ENCODE data around the gene GMDS. TPM values are rescaled to one million over a fixed set of nuclear protein-coding genes. Genes with fewer than 3 reads are reported as not detected.

The GMDS gene
- total and polyA plus RNA-seq, 7 donors = 2.8 to 6.6 (median 4.7) TPM

DNA sequence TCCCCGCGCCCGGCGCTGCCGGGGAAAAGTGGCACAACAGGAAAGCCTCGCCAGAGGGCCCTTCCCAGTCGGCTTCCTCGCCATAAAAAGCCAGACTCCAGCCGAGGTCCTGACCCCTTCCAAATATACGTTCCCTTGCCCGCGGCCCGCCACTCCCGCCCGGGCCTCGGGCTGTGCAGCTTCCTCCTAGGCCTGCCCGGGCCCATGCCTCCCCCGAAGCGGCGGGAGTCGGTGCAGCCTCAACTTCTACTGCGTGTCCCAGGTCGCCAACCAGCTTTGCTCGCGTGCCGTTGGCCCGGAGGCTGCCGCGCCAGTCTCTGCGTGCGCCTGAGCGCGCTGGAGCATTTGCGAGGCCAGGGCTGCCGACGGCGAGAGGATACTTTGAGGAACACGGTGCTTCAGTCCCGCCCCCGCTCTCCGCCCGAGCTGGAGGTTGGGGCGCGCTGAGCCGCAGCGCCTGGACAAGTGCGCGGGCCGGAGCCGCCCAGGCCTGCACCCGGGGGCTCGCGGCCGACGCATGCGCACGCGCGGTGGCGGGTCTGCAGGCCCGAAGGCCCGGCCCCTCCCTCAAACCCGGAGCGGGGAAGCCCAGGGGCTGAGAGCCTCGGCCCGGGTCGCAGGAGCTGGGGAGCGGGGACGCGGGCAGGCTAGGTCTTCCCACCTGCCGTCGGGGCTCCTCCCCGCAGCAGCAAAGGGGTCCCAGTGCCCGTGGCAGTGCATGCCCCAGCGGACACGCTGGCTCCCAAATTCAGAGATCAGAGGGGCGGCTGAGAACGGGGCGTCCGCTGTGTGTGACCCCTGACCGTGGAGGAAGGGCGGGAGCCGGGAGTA lies 625.5 kb downstream of the GMDS start:
- H3K9me3 ChIP-seq = no peaks in the 10 kb centered on the region
- peaks cover 0 to 87% (median 30%) of the 10 kb centered on the region in 3 donors for H3K27me3 ChIP-seq (ENCODE audit: insufficient read depth in 3 of 3, low read length in 2 of 3)
- 22 to 29% (median 27%) methylated on average over 70 to 83 of the region's 83 CpGs for WGBS, 3 donors
- H3K4me3 ChIP-seq = peak overlapping the region; percentile 53
- TF ChIP-seq, protein P1, sequence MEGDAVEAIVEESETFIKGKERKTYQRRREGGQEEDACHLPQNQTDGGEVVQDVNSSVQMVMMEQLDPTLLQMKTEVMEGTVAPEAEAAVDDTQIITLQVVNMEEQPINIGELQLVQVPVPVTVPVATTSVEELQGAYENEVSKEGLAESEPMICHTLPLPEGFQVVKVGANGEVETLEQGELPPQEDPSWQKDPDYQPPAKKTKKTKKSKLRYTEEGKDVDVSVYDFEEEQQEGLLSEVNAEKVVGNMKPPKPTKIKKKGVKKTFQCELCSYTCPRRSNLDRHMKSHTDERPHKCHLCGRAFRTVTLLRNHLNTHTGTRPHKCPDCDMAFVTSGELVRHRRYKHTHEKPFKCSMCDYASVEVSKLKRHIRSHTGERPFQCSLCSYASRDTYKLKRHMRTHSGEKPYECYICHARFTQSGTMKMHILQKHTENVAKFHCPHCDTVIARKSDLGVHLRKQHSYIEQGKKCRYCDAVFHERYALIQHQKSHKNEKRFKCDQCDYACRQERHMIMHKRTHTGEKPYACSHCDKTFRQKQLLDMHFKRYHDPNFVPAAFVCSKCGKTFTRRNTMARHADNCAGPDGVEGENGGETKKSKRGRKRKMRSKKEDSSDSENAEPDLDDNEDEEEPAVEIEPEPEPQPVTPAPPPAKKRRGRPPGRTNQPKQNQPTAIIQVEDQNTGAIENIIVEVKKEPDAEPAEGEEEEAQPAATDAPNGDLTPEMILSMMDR (IDR thresholded peaks at IDR 0.05) = no peak
- peaks cover 3% of the 10 kb centered on the region for H3K4me1 ChIP-seq
- H3K36me3 ChIP-seq (ENCODE audit: insufficient read depth in 1 of 2, low read depth in 1 of 2) = no peaks in the 10 kb centered on the region
- H3K27ac ChIP-seq = no peak overlapping the region
- DNase-seq = peak in 1 of 2 donors; percentile 56
- intact Hi-C loops (cut with DNase I) = loop anchor here in 1 of 2 donors (5.0 kb wide), 1 partner anchor 67 kb away; no protein-coding TSS in a partner anchor
- ATAC-seq = peak in 1 of 4 donors; percentile 19

DNA sequence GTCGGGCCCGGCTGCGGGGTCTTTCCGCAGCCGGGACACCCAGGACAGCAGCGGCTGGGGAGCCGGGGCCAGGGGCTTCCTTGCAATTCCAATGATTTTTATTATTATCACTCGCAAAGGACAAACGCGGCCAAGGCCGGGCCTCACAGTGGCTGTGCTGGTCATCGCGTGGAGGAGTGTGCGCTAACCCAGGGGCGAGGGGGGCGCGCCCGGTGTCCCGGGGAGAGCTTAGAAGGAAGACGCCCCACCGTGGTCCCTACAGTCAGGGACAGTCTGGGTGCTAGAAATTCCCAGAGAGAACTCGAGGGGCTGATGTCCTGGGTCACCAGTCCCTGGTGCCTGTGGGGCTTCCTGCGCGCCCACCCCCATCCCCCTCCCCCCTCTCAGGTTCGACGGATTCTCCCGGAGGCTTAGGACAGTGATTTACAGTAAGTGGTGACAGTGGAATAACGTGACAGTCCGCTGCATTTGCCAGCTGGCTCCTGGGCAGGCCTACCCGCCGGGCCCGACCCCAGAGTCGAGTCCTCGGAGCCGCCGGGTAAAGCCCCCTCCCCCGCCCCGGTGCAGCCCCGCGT lies 626.2 kb downstream of the GMDS start:
- WGBS, 3 donors = 56 to 69% (median 60%) methylated on average over 37 to 40 of the region's 40 CpGs

DNA sequence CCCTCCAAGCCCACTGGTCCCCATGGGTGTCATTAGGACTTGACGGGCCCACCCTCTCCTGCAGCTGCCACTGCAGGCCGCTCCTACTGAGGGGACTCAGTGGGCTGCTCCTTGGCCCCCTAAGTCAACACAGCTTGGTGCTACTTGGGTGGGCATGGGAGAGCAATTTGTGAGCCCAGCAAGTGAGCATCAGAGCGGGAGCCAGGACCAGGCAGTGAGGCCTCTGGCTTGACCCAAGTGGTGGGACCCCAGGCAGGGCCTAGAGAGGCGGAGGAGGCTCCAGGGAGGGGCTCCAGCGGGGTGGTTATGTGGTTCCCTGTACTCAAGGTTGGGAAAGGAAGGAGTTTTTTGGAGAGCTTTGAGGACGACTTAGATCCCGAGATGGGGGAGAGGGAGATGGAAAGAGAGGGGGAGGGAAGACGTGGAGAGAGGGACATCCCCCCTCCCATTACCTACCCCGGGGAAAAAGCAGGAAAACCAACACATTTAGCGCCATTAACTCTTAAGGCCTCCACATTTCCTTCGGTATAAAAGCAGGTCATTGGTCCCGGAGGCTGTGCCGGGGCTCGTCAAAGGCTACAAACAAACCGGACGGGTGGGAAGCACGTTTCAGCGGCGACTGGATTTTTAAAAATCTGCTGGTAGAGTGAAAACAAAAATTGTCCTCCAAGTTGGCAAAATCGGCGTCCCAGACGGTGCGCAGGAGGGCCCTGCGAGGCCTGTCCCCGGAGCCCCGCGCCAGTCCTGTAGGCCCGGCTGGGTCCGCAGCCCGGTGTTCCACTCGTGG lies 626.9 kb downstream of the GMDS start:
- TF ChIP-seq, protein P1 (IDR thresholded peaks at IDR 0.05) = no peak
- Histone ChIP-seq H3K36me3 (ENCODE audit: insufficient read depth in 1 of 2, low read depth in 1 of 2) (no peaks in the 10 kb centered on the region), H3K27ac (no peak overlapping the region), H3K4me1 (no peaks in the 10 kb centered on the region), H3K4me3 (no peak overlapping the region), H3K27me3 (ENCODE audit: insufficient read depth in 3 of 3, low read length in 2 of 3) (peaks cover 0 to 87% (median 34%) of the 10 kb centered on the region in 3 donors), H3K9me3 (no peaks in the 10 kb centered on the region)
- ATAC-seq (no peak), DNase-seq (peak in 1 of 2 donors; percentile 23)
- 86 to 89% (median 86%) methylated on average over 30 to 31 of the region's 31 CpGs for WGBS, 3 donors
- intact Hi-C loops (cut with DNase I) = no loop called here

More for the DNA sequence above, 626.2 kb downstream of the GMDS start:
- Histone ChIP-seq H3K4me3 (peak overlapping the region; percentile 53), H3K9me3 (no peaks in the 10 kb centered on the region), H3K27me3 (ENCODE audit: insufficient read depth in 3 of 3, low read length in 2 of 3) (peaks cover 0 to 87% (median 34%) of the 10 kb centered on the region in 3 donors), H3K36me3 (ENCODE audit: insufficient read depth in 1 of 2, low read depth in 1 of 2) (no peaks in the 10 kb centered on the region), H3K27ac (no peak overlapping the region), H3K4me1 (no peaks in the 10 kb centered on the region)
- TF ChIP-seq, protein P1 (IDR thresholded peaks at IDR 0.05) = no peak
- ATAC-seq (no peak), DNase-seq (peak in 1 of 2 donors; percentile 39)
- intact Hi-C loops (cut with DNase I) = no loop called here

DNA sequence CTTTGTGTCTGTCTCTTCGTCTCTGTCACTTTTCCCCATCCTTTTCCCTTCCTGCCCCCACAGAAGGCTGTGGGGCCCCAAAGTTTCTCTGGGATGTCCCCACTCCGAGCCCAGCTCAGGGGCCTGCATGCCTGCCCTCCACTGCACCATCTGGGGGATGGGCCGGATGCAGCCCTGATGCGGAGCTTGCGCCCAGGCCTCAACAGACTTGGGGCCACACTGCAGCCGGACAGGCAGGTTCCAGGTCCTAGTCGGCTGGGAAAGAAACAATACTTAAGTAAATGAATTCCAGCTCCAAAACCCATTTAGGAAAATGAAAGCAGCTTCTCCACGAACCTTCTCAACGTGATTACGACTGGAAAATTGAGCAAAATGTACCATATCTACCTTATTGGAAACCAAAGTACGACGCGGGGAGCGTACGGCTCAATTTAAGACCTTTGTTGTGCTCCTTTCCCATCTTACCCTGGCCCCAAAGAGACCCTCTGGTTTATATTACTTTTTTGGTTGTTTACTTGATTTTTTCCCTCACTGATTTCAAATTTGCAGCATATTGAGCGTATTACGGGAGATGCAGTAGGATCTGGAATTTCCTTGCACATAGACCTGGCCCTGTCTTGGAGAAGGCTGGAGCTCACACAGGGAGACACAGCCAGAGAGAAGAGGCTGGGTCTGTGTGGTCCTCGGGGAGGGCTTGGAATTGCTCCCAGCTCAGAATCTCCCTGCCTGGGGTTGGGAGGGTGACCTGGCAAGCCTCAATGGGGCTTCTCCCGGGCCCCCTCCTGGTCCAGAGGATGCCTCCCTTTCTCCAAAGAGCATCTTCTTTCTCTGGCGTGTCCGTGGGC lies 627.7 kb downstream of the GMDS start:
- H3K27ac ChIP-seq = no peak overlapping the region
- no peaks in the 10 kb centered on the region for H3K36me3 ChIP-seq (ENCODE audit: insufficient read depth in 1 of 2, low read depth in 1 of 2)
- WGBS, 3 donors = 87 to 90% (median 89%) methylated on average over 20 to 21 of the region's 21 CpGs
- DNase-seq (peak in 1 of 2 donors; percentile 27), ATAC-seq (no peak)
- TF ChIP-seq, protein P1 (IDR thresholded peaks at IDR 0.05) = no peak
- peaks cover 0 to 90% (median 34%) of the 10 kb centered on the region in 3 donors for H3K27me3 ChIP-seq (ENCODE audit: insufficient read depth in 3 of 3, low read length in 2 of 3)
- H3K4me1 ChIP-seq = no peaks in the 10 kb centered on the region
- intact Hi-C loops (cut with DNase I) = no loop called here
- no peak overlapping the region for H3K4me3 ChIP-seq
- H3K9me3 ChIP-seq = no peaks in the 10 kb centered on the region

Measured in psoas muscle (tissue), 8 donors.